Common myeloid progenitor, CD34-positive (primary cell): Measurements from ENCODE around the gene SLC16A6.

Experiments
- CTCF ChIA-PET: fragments of 350-600 bp; sonication (Branson Sonifier 250); formaldehyde crosslinking; loops from one replicate; lab custom pipeline; 2021; ENCODE audit warnings: antibody characterized with exemption; lab: Charles Lee
- POLR2A ChIA-PET: fragments of 350-600 bp; sonication (Branson Sonifier 250); formaldehyde crosslinking; loops from one replicate; lab custom pipeline; 2021; ENCODE audit warnings: antibody characterized with exemption; lab: Charles Lee
- DNase-seq, 3 donors: peaks; one replicate each; pipeline versions ENCODE4 v3.0.0 to v3.0.0-alpha.2; 2013
- H3K27ac ChIP-seq, 2 experiments: 1 replicate in 1 of 2; 2 replicates in 1 of 2; pipeline ENCODE4 v1.7.0; 2013; ENCODE audit warnings: inconsistent platforms in 2 of 2, low read length in 2 of 2, mild to moderate bottlenecking in 2 of 2, low read depth in 1 of 2, moderate library complexity in 1 of 2; ENCODE audit not compliant: severe bottlenecking in 2 of 2, insufficient read depth in 1 of 2, poor library complexity in 1 of 2
- H3K27me3 ChIP-seq, 5 experiments: replicated peaks in 2 of 5; 1 replicate in 3 of 5; 2 replicates in 2 of 5; pipeline versions ENCODE4 v1.6.1 to v1.7.0; 2013; ENCODE audit warnings: low read length in 4 of 5, mild to moderate bottlenecking in 2 of 5, moderate library complexity in 2 of 5, inconsistent platforms in 1 of 5; ENCODE audit not compliant: insufficient read depth in 5 of 5, control insufficient read depth in 4 of 5
- H3K36me3 ChIP-seq, 4 experiments: 1 replicate in 2 of 4; 2 replicates in 2 of 4; pipeline versions ENCODE4 v1.6.1 to v1.7.0; 2013; ENCODE audit warnings: low read length in 3 of 4, control low read depth in 1 of 4, mild to moderate bottlenecking in 1 of 4; ENCODE audit not compliant: control insufficient read depth in 4 of 4, insufficient read depth in 4 of 4
- H3K4me1 ChIP-seq, 4 experiments: 1 replicate in 3 of 4; 2 replicates in 1 of 4; pipeline versions ENCODE4 v1.6.1 to v1.7.1; 2013; ENCODE audit warnings: low read length in 3 of 4, mild to moderate bottlenecking in 3 of 4, control low read depth in 1 of 4, inconsistent platforms in 1 of 4, moderate library complexity in 1 of 4; ENCODE audit not compliant: control insufficient read depth in 4 of 4, insufficient read depth in 4 of 4; ENCODE audit errors: control extremely low read depth in 1 of 4
- H3K4me3 ChIP-seq, 7 experiments: 1 replicate in 4 of 7; 2 replicates in 3 of 7; pipeline versions ENCODE4 v1.5.1 to v1.7.0; 2013; ENCODE audit warnings: mild to moderate bottlenecking in 7 of 7, low read length in 6 of 7, moderate library complexity in 6 of 7, inconsistent platforms in 2 of 7, low read depth in 2 of 7, control low read depth in 1 of 7; ENCODE audit not compliant: insufficient read depth in 4 of 7, control insufficient read depth in 1 of 7; ENCODE audit errors: extremely low read depth in 1 of 7
- H3K9me3 ChIP-seq, 5 experiments: 1 replicate in 4 of 5; 2 replicates in 1 of 5; pipeline versions ENCODE4 v1.6.1 to v1.7.1; 2013; ENCODE audit warnings: low read length in 4 of 5, mild to moderate bottlenecking in 2 of 5, inconsistent platforms in 1 of 5, low read depth in 1 of 5, moderate library complexity in 1 of 5; ENCODE audit not compliant: control insufficient read depth in 4 of 5, insufficient read depth in 2 of 5; ENCODE audit errors: control extremely low read depth in 1 of 5
- WGBS: methylation state at CpG from one replicate; pipeline ENCODE4 v1.1.5; 2013; ENCODE audit not compliant: insufficient coverage; 5-methylcytosine and 5-hydroxymethylcytosine counted together

Gene SLC16A6

GRCh38 chr17:68291836-68292688 lies 1.1 kb upstream of the SLC16A6 start:
- ChIA-PET POLR2A (no interaction called here), CTCF (interaction anchor here (0.5 to 1.6 kb wide), 7 partner anchors 20 to 127 kb away, joined by 3 to 6 read pairs (median 3); no protein-coding TSS in a partner anchor)
- Histone ChIP-seq H3K9me3 (no peaks in the 10 kb centered on the region), H3K4me3 (peak overlapping the region; percentile 46 to 75 (median 67)), H3K27me3 (peaks cover 0 to 25% (median 4%) of the 10 kb centered on the region in 5 experiments), H3K4me1 (peaks cover 18 to 50% (median 43%) of the 10 kb centered on the region in 4 experiments), H3K36me3 (no peaks in the 10 kb centered on the region), H3K27ac (no peak overlapping the region)
- DNase-seq, result peak; percentile 91 to 97 (median 96)
- under 1% methylated on average over 73 of the region's 76 CpGs for WGBS

- peak; percentile 36 to 71 (median 63) for DNase-seq
- WGBS, result under 1% methylated on average over 46 of the region's 50 CpGs
- no peak overlapping the region for H3K27ac ChIP-seq
Measured at GRCh38 chr17:68290268-68290954, 516 bp downstream of the SLC16A6 start.

GRCh38 chr17:68289936-68290267 lies 1.0 kb downstream of the SLC16A6 start:
- peaks cover 18 to 44% (median 42%) of the 10 kb centered on the region in 4 experiments for H3K4me1 ChIP-seq
- ChIA-PET POLR2A (no interaction called here), CTCF (interaction anchor here (1.2 to 1.5 kb wide), 4 partner anchors 12 to 111 kb away, joined by 3 to 5 read pairs (median 4); no protein-coding TSS in a partner anchor)
- H3K9me3 ChIP-seq, result no peaks in the 10 kb centered on the region
- WGBS, result 0% methylated on average over 6 of the region's 9 CpGs
- H3K27me3 ChIP-seq, result peaks cover 0 to 25% (median 4%) of the 10 kb centered on the region in 5 experiments
- DNase-seq, result no peak
- H3K27ac ChIP-seq, result no peak overlapping the region
- H3K36me3 ChIP-seq, result no peaks in the 10 kb centered on the region
- H3K4me3 ChIP-seq, result peak overlapping the region in 5 of 7 experiments; percentile 44 to 75 (median 67)

More at GRCh38 chr17:68290268-68290954, 516 bp downstream of the SLC16A6 start:
- H3K27me3 ChIP-seq, result peaks cover 0 to 25% (median 4%) of the 10 kb centered on the region in 5 experiments
- ChIA-PET POLR2A (no interaction called here), CTCF (interaction anchor here (1.2 to 1.5 kb wide), 4 partner anchors 12 to 111 kb away, joined by 3 to 5 read pairs (median 4); no protein-coding TSS in a partner anchor)
- H3K4me3 ChIP-seq, result peak overlapping the region in 6 of 7 experiments; percentile 44 to 75 (median 66)
- no peaks in the 10 kb centered on the region for H3K9me3 ChIP-seq
- H3K4me1 ChIP-seq, result peaks cover 18 to 44% (median 42%) of the 10 kb centered on the region in 4 experiments
- no peaks in the 10 kb centered on the region for H3K36me3 ChIP-seq

GRCh38 chr17:68289473-68289872 lies 1.5 kb downstream of the SLC16A6 start:
- peaks cover 18 to 44% (median 42%) of the 10 kb centered on the region in 4 experiments for H3K4me1 ChIP-seq
- H3K4me3 ChIP-seq, result peak overlapping the region in 2 of 7 experiments; percentile 67 to 75
- no peak for DNase-seq
- H3K27me3 ChIP-seq, result peaks cover 0 to 22% (median 4%) of the 10 kb centered on the region in 5 experiments
- CTCF ChIA-PET, result interaction anchor here (1.2 to 1.3 kb wide), 3 partner anchors 11 to 112 kb away, joined by 3 to 5 read pairs (median 3); no protein-coding TSS in a partner anchor
- H3K9me3 ChIP-seq, result no peaks in the 10 kb centered on the region
- WGBS, result 84% methylated on average over 5 of the region's 7 CpGs
- POLR2A ChIA-PET, result no interaction called here
- H3K27ac ChIP-seq, result no peak overlapping the region
- H3K36me3 ChIP-seq, result no peaks in the 10 kb centered on the region

GRCh38 chr17:68288804-68289203 lies 2.1 kb downstream of the SLC16A6 start:
- peak; percentile 47 to 79 (median 78) for DNase-seq
- Histone ChIP-seq H3K4me3 (no peak overlapping the region), H3K27ac (no peak overlapping the region), H3K27me3 (peaks cover 0 to 22% (median 4%) of the 10 kb centered on the region in 5 experiments), H3K36me3 (no peaks in the 10 kb centered on the region), H3K4me1 (peaks cover 18 to 44% (median 42%) of the 10 kb centered on the region in 4 experiments), H3K9me3 (no peaks in the 10 kb centered on the region)
- 39% methylated on average over 4 of the region's 7 CpGs for WGBS
- ChIA-PET CTCF (interaction anchor here (0.9 kb wide), 2 partner anchors 71 to 110 kb away, joined by 3 to 5 read pairs; no protein-coding TSS in a partner anchor), POLR2A (interaction anchor here (0.5 kb wide), 1 partner anchor 27 kb away, joined by 3 read pairs; no protein-coding TSS in a partner anchor)

GRCh38 chr17:68288375-68288774 lies 2.6 kb downstream of the SLC16A6 start:
- Histone ChIP-seq H3K36me3 (no peaks in the 10 kb centered on the region), H3K4me3 (no peak overlapping the region), H3K4me1 (peaks cover 18 to 44% (median 42%) of the 10 kb centered on the region in 4 experiments), H3K9me3 (no peaks in the 10 kb centered on the region), H3K27me3 (peaks cover 0 to 22% (median 3%) of the 10 kb centered on the region in 5 experiments), H3K27ac (no peak overlapping the region)
- DNase-seq, result peak; percentile 62 to 90 (median 88)
- 55% methylated on average over 3 of the region's 5 CpGs for WGBS
- ChIA-PET POLR2A (interaction anchor here (0.5 kb wide), 1 partner anchor 27 kb away, joined by 3 read pairs; no protein-coding TSS in a partner anchor), CTCF (interaction anchor here (0.9 to 1.1 kb wide), 3 partner anchors 24 to 110 kb away, joined by 3 to 5 read pairs (median 3); no protein-coding TSS in a partner anchor)
